IMR-90 (cell line): Measurements from ENCODE around the gene FTO. TPM values are rescaled to one million over a fixed set of nuclear protein-coding genes. Genes with fewer than 3 reads are reported as not detected.

ENCODE experiments used
- ATAC-seq: fragments of 200-7000 bp; cut with Tn5 transposase; 2 replicates; pipeline ENCODE4 v1.9.1; 2020; ENCODE audit warnings: low read depth, mild to moderate bottlenecking, moderate library complexity
- BruUV-seq: library from RNA; stranded (reverse); fragments of 400-500 nt; replicated peaks from 2 replicates; lab custom pipeline; 2021; lab: Mats Ljungman, UMichigan
- CTCF ChIA-PET: fragments of 300-600 bp; formaldehyde crosslinking; extraction: SDS; loops from one replicate; lab custom pipeline; 2021; ENCODE audit warnings: antibody characterized with exemption; lab: Yijun Ruan, JAX
- POLR2A ChIA-PET: fragments of 300-600 bp; sonication (Branson Sonifier 250); formaldehyde crosslinking; loops from one replicate; lab custom pipeline; 2022; ENCODE audit warnings: antibody characterized with exemption; ENCODE audit not compliant: unreplicated experiment; lab: Charles Lee
- DNase-seq: peaks from one replicate; pipeline ENCODE4 v3.0.0; 2013
- H2AFZ ChIP-seq: replicated peaks from 2 replicates; pipeline ENCODE3; 2013; ENCODE audit warnings: low read length, mild to moderate bottlenecking; ENCODE audit not compliant: poor library complexity
- H2AK5ac ChIP-seq: 2 replicates; pipeline ENCODE4 v1.6.1; 2013; ENCODE audit warnings: low read depth, low read length, inconsistent platforms
- H2AK9ac ChIP-seq: replicated peaks from 2 replicates; pipeline ENCODE3; 2013; ENCODE audit warnings: mild to moderate bottlenecking, low read depth, low read length, moderate library complexity; ENCODE audit not compliant: poor library complexity
- H2BK120ac ChIP-seq: 2 replicates; pipeline ENCODE4 v1.6.1; 2013; ENCODE audit warnings: low read depth, low read length, inconsistent platforms
- H2BK15ac ChIP-seq: 3 replicates; pipeline ENCODE4 v1.6.1; 2013; ENCODE audit warnings: low read depth, low read length, inconsistent platforms
- H2BK20ac ChIP-seq: 2 replicates; pipeline ENCODE4 v1.6.1; 2013; ENCODE audit warnings: low read depth, mild to moderate bottlenecking, inconsistent platforms, low read length, moderate library complexity
- H2BK5ac ChIP-seq: 2 replicates; pipeline ENCODE4 v1.6.1; 2013; ENCODE audit warnings: mild to moderate bottlenecking, low read depth, low read length, inconsistent platforms; ENCODE audit not compliant: poor library complexity, severe bottlenecking
- H3K14ac ChIP-seq: replicated peaks from 2 replicates; pipeline ENCODE4 v1.6.1; 2013; ENCODE audit warnings: low read depth, low read length, inconsistent platforms
- H3K18ac ChIP-seq: 2 replicates; pipeline ENCODE4 v1.6.1; 2013; ENCODE audit warnings: low read depth, low read length, control low read depth
- H3K23ac ChIP-seq: 2 replicates; pipeline ENCODE4 v1.6.1; 2013; ENCODE audit warnings: low read depth, low read length, inconsistent platforms
- H3K27ac ChIP-seq: 2 replicates; pipeline ENCODE4 v1.5.1; 2013; ENCODE audit warnings: mild to moderate bottlenecking, control low read depth, low read length; ENCODE audit not compliant: insufficient read depth
- H3K27me3 ChIP-seq: 2 replicates; pipeline ENCODE4 v1.6.1; 2013; ENCODE audit warnings: low read length; ENCODE audit not compliant: control insufficient read depth, insufficient read depth
- H3K36me3 ChIP-seq: 2 replicates; pipeline ENCODE4 v1.6.1; 2013; ENCODE audit warnings: low read length, mixed read lengths; ENCODE audit not compliant: control insufficient read depth, insufficient read depth
- H3K4ac ChIP-seq: 2 replicates; pipeline ENCODE4 v1.6.1; 2013; ENCODE audit warnings: low read depth, low read length, inconsistent platforms
- H3K4me1 ChIP-seq: 2 replicates; pipeline ENCODE4 v1.6.1; 2013; ENCODE audit warnings: low read length, mixed read lengths; ENCODE audit not compliant: control insufficient read depth, insufficient read depth
- H3K4me2 ChIP-seq: 2 replicates; pipeline ENCODE4 v1.6.1; 2013; ENCODE audit warnings: low read depth, mild to moderate bottlenecking, control low read depth, low read length, moderate library complexity
- H3K4me3 ChIP-seq: 2 replicates; pipeline ENCODE4 v1.5.1; 2013; ENCODE audit warnings: low read depth, mild to moderate bottlenecking, control low read depth, low read length, moderate library complexity; ENCODE audit not compliant: insufficient read depth
- H3K56ac ChIP-seq: 2 replicates; pipeline ENCODE4 v1.6.1; 2013; ENCODE audit warnings: low read length, inconsistent platforms; ENCODE audit not compliant: insufficient read depth; ENCODE audit errors: extremely low read depth
- H3K79me1 ChIP-seq, 2 experiments: 2 replicates each; pipeline ENCODE4 v1.6.1; 2013; ENCODE audit warnings: low read length in 2 of 2, inconsistent platforms in 1 of 2, low read depth in 1 of 2
- H3K9ac ChIP-seq: 2 replicates; pipeline ENCODE4 v1.6.1; 2013; ENCODE audit warnings: low read depth, low read length, control low read depth
- H3K9me1 ChIP-seq: 2 replicates; pipeline ENCODE4 v1.6.1; 2013; ENCODE audit warnings: low read length, inconsistent platforms; ENCODE audit not compliant: insufficient read depth
- H3K9me3 ChIP-seq: 2 replicates; pipeline ENCODE4 v1.6.1; 2013; ENCODE audit warnings: low read length; ENCODE audit not compliant: control insufficient read depth, insufficient read depth
- H4K20me1 ChIP-seq: 2 replicates; pipeline ENCODE4 v1.6.1; 2013; ENCODE audit warnings: low read length, inconsistent platforms; ENCODE audit not compliant: insufficient read depth
- H4K5ac ChIP-seq: 2 replicates; pipeline ENCODE4 v1.6.1; 2013; ENCODE audit warnings: mild to moderate bottlenecking, low read depth, low read length, control low read depth
- H4K8ac ChIP-seq, 2 experiments: 2 replicates each; pipeline ENCODE4 v1.6.1; 2013; ENCODE audit warnings: low read depth in 2 of 2, low read length in 2 of 2, control low read depth in 1 of 2, inconsistent platforms in 1 of 2
- H4K91ac ChIP-seq: 2 replicates; pipeline ENCODE4 v1.6.1; 2013; ENCODE audit warnings: low read depth, low read length, inconsistent platforms; ENCODE audit not compliant: insufficient read depth
- FOS ChIP-seq: fragments of 150-350 bp; IDR thresholded peaks from 2 replicates; pipeline ENCODE4 v1.6.1; 2016; ENCODE audit warnings: low read depth, low read length
- NFE2L2 ChIP-seq: fragments of 150-350 bp; IDR thresholded peaks from 2 replicates; pipeline ENCODE4 v1.6.1; 2016; ENCODE audit warnings: low read depth, mild to moderate bottlenecking, low read length
- RAD21 ChIP-seq: IDR thresholded peaks from 2 replicates; pipeline ENCODE4 v1.6.1; 2012; ENCODE audit warnings: low read length, improper control_type of control experiment
- RCOR1 ChIP-seq: IDR thresholded peaks from 2 replicates; pipeline ENCODE4 v1.6.1; 2012; ENCODE audit warnings: mild to moderate bottlenecking, low read length, improper control_type of control experiment; ENCODE audit not compliant: insufficient replicate concordance
- WGBS, 2 experiments: methylation state at CpG; one replicate each; pipeline versions ENCODE4 v1.1.5 to v1.1.7; 2013; ENCODE audit warnings: missing lambda C conversion rate in 2 of 2; ENCODE audit not compliant: insufficient read length in 1 of 2; ENCODE audit errors: extremely low coverage in 2 of 2; 5-methylcytosine and 5-hydroxymethylcytosine counted together
- dilution Hi-C: fragments of 300-500 bp; cut with HindIII; formaldehyde crosslinking; loops from one replicate; pipeline ENCODE4 v1.14.3; 2018; ENCODE audit warnings: low sequenced_read_pairs; ENCODE audit not compliant: unreplicated experiment
- in situ Hi-C: fragments of 300-500 bp; cut with MboI; formaldehyde crosslinking; loops from 3 replicates; pipeline ENCODE4 v1.14.3; 2019; ENCODE audit warnings: low sequenced_read_pairs, inconsistent platforms, mixed read lengths
- intact Hi-C: fragments of 100-400 bp; cut with micrococcal nuclease; formaldehyde crosslinking; loops from 2 replicates; pipeline ENCODE4 v1.10.0; 2022
- polyA plus RNA-seq, 3 experiments: library from polyadenylated mRNA; depleted of rRNA; stranded (reverse); fragments of >200 nt; gene quantifications; 2 replicates each; pipeline ENCODE4 v1.2.3, GENCODE V29; 2012; ENCODE audit warnings: low replicate concordance in 1 of 3
- total RNA-seq: library from RNA; depleted of rRNA; stranded (reverse); fragments of >200 nt; gene quantifications from 2 replicates; pipeline ENCODE4 v1.2.3, GENCODE V29; 2012

Gene FTO
- total and polyA plus RNA-seq, 2 of the 4 experiments (the other 2 are of a cell fraction) = 70.3 to 132 TPM

- Histone ChIP-seq H3K4me1 (peaks cover 6% of the 10 kb centered on the region), H3K79me1 (0 out of 4 replicates have a peak, but pooled peaks cover 3 to 4% of the 10 kb centered on the region in 2 experiments), H3K27me3 (no peaks in the 10 kb centered on the region), H3K4ac (peak overlapping the region; percentile 43), H2BK15ac (peak overlapping the region; percentile 39; the same call in 2 of the 3 replicates), H2AFZ (no peak overlapping the region), H3K23ac (peak overlapping the region; percentile 21; the same call in 1 of the 2 replicates), H2BK5ac (peak overlapping the region; percentile 93), H3K18ac (peak overlapping the region; percentile 53), H2BK20ac (peak overlapping the region; percentile 90), H4K91ac (peak overlapping the region; percentile 87), H3K9me1 (peaks cover 3% of the 10 kb centered on the region), H3K56ac (no peak overlapping the region), H3K27ac (peak overlapping the region; percentile 42; the same call in 1 of the 2 replicates), H2AK5ac (peak overlapping the region; percentile 86; the same call in 1 of the 2 replicates), H4K5ac (0 out of 2 replicates have a peak overlapping the region, but pooled peaks have one; percentile 18), H2BK120ac (peak overlapping the region; percentile 83), H2AK9ac (no peak overlapping the region), H3K9ac (no peak overlapping the region), H3K4me3 (no peak overlapping the region), H4K8ac (peak overlapping the region; percentile 56 to 85), H3K9me3 (peaks cover 3% of the 10 kb centered on the region), H3K14ac (peak overlapping the region; percentile 54; the same call in 1 of the 2 replicates), H3K4me2 (no peak overlapping the region), H3K36me3 (no peaks in the 10 kb centered on the region), H4K20me1 (no peaks in the 10 kb centered on the region)
- no peak for TF ChIP-seq NFE2L2
- no peak for TF ChIP-seq RAD21
- TF ChIP-seq FOS = no peak
- no peak for TF ChIP-seq RCOR1
- in situ Hi-C loops = no loop called here
- no CpG with 5 or more reads among the region's 1 CpG for WGBS, 2 experiments
- BruUV-seq = no TSS peak
- DNase-seq (peak; percentile 39), ATAC-seq (no peak)
- dilution Hi-C loops = no loop called here
- ChIA-PET POLR2A (no interaction called here), CTCF (no interaction called here)
- intact Hi-C loops = no loop called here
Observed at GRCh38 chr16:54026456-54026855, 322.5 kb downstream of the FTO start.
